HG03565 (cell line): ENCODE data around the gene PLEKHF1.
"Not testable (repeated sequence)": the region's sequence is repeated elsewhere in the genome, so short reads cannot be mapped to it uniquely, and the experiment has no call there.

Experiments used
- ATAC-seq: cut with Tn5 transposase; IDR thresholded peaks from one replicate; pipeline ENCODE4 v1.9.1; 2021; ENCODE audit warnings: mild to moderate bottlenecking, moderate library complexity; ENCODE audit not compliant: unreplicated experiment

PLEKHF1 gene

DNA sequence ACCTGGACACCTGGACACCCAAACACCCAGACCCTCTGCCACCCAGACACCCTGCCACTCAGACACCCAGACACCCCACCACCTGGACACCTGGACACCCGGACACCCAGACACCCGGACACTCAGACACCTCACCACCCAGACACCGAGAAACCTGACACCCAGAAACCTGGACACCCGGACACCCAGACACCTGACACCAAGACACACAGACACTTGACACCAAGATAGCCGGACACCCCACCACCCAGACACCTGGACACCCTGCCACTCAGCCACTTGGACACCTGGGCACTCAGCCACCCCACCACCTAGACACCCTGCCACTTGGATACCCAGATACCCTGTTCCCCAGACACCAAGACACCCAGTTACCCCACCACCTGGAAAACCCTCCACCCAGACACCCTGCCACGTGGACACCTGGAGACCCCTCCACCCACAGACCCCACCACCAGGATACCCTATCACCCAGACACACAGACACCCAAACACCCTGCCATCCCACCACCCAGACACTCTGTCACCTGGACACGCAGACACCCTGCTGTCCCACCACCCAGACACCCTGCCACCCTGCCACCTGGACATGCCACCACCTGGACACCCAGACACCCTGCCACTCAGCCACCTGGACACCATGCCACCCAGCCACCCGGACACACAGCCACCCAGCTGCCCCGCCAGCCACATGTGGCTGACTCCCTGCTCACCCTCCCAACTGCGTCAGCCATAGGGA, 32.4 kb downstream of the PLEKHF1 start:
- ATAC-seq = no peak

DNA sequence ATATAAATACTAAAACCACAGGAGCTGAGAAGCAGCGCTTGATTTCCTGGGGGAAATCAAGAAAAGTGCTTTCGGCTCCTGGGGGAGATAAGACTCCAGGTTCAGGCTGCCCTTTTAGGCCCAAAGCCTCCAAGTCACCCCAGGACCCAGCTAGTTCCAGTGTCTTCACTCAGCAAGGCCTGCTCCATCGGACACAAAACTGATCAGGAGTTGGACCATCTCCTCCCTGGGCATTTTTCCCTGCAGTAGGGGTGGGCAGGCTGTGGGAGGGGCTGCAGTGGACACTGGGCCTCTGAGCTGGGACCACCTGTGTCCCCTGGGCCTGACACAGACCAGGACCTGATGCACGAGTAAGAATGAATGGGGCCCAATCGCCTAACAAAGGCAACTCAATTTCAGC, 34.6 kb downstream of the PLEKHF1 start:
- ATAC-seq = no peak

DNA sequence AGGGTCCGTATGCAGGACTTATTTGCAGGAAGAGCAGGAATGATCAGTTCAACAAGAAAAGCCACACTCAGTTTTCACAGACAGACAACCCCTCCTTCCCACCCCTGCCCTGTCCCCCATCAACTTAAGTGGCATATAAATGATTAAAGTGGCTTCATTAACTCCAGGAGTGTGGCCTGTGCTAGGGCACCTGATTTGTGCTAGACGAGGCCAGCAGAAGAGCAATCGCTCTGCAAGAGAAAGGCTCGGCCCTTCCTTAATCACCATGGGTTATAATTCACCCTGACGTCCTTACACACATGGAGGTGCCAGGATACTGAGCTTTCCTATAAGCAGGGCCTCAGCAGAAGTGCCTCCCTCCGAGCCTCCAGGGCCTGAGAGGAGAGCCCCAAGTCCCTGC, 35.2 kb downstream of the PLEKHF1 start:
- no peak for ATAC-seq

DNA sequence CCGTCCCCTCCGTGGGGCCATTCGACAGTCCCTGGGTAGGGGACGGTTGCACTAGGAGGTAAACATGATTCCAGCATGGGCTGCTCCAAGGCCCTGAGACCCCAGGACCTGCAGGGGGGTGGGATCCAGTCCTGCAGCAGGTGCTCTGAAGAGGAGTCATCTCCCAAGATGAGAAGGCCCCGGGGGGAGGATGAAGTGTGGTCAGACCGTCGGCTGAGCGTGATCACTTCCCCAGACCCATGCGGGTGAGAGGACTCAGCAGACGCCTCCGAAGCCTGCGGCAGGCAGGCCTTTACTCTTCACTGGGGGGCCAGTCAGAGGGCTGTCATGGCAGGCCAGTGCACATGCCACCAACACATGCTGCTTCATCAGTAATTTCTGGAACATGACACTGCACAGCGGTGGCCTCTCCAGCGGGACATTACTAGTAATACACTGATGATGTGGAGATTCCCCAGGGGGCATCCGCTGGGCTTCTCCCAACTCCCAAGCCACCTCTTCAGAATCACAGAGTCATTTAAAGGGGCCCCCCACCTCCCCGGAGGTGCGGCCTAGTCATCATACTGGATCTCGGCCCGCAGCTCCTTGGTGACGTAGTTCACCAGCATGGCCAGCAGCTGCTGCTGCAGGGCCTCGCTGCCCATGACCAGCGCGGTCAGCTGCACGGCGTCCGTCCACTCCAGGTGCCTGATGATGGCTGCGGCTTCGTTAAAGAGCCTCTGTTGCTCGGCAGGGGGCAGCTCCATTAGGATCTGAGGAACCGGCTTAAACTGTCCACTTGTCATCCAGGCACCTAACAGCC, 37.1 kb downstream of the PLEKHF1 start:
- ATAC-seq = no peak

DNA sequence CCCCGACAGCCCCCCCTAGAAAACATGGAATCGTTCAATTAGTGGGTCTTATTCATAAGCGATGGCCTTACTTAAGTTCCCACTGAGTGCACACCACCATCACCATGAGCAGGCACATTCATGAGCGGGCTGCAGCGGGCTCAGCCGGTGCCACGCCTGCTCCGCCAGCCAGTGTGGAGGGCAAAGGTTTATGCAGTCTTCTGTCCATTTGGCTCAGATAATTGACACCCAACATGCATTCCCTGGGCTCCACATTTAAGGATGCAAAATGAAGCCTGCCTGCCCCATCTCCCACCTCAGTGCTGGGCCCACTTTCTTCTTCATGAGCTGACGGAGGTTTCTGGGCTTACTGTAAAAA, 37.7 kb downstream of the PLEKHF1 start:
- ATAC-seq = no peak

DNA sequence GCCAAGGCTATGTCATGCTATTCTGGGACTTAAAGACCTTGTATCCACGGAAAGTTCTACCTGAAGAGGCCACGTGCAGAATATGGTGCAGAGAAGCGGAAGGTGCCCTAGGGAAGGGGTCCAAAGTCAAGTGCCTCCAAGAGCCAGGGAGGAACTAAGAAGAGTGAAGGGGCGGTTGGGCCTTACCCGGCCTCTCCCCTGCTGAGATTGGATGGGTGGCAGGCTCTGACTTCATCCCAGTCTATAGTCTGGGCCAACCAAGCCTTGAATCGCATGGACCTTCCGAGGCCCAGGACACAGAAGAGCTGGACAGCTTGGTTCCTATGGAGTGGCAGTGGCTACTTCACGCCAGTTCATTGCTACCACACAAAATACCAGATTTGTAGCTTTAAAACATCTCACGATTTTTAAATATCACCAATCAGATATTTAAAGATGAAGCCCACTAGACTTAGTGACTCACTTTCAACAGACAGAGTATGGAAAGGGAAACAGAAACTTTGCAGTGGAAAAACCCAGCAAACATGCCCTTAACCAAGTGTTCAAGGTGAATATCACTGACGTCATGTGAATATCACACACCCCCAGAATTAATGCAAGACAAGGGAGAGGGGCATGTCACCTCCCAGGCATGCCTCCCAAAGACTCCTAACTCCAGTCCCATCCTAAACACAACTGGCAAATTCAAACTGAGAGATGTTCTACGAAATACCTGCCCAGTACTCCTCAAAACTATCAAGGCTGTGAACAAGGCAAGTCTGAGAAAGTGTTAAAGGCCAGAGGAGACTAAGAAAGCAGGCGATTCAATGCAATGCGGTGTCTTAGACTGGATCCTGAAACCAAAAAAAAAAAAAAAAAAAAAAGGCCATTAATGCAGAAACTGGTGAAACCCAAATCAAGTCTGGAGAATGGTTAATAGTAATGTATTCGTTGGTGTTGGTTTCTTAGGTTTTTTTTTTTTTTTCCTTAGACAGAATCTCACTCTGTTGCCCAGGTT, 39.6 kb downstream of the PLEKHF1 start:
- ATAC-seq = peak; percentile 65

DNA sequence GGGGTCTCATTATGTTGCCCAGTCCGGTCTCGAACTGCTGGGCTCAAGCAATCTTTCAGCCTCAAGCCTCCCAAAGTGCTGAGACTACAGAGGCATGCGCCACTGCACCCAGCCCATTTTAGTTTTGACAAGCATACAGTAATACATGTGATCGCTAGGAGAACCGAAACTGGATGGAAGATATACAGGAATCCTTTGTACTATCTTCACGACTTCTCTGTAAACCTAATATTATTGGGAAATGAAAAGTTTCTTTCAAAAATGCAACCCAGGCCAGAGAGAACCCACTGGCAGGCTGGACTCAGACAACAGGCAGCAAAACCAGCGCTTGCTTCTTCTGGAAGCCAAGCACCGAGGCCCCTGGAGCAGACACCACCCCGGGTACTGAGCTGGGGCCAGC, 40.4 kb downstream of the PLEKHF1 start:
- ATAC-seq = no peak

DNA sequence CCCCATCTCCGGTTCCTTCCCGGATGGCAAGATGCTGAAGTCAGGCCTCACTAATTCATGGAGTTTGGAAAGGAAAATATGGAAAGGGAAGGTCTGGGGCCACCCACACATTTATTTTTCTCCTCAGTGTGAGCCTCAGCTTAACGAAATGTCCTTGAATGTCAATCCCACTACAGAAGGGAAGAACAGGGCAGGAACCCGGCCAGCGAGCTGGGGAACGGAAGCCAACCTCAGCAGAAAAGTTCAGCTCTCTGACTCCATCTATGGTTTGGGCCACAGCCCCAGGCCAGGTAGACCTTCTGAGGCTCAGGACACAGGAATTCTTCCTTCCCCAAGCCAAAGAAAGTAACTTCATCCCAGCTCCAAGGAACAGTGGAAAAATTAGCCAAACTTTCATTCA, 41.4 kb downstream of the PLEKHF1 start:
- ATAC-seq = no peak

DNA sequence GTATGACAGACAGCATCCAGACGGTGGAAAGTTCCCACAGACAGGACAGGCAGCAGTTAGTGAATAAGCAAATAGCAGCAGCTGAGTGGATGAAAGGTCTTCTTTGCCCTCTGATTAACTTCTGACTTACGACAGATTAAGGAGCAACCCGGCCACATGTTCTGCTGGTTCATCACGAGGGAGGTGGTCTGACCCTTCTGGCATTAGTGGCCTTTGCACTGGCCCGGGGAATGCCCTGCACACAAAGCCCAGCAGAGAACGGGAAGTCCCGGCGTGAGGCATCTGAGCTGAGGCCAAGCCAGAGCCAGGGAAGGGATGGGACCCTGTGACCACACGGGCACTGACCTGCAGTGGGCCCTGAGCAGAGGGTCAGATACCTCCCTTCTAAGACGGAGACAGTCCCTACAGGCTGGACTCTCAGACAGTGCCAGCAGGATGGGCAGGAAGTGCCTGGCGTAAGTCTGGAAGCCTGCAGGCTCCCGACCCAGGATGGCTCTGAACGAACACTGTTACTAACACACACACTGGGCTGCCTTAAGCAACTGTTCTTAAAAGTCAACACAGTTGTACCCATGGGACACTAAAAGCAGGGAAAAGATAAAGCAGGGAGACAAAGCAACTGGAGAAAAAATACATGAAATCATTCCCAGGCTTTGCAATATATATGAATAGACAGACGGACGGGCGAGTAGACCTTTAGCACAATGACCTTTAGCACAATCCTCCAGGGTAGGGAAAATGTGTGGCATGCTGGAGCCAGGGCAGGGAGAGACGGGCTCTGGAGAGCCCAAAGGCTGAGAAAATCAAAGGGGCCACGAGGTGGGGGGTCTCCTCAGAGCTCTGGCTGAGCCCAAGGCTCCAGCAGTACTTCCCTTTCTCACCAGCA, 43.5 kb downstream of the PLEKHF1 start:
- no peak for ATAC-seq

DNA sequence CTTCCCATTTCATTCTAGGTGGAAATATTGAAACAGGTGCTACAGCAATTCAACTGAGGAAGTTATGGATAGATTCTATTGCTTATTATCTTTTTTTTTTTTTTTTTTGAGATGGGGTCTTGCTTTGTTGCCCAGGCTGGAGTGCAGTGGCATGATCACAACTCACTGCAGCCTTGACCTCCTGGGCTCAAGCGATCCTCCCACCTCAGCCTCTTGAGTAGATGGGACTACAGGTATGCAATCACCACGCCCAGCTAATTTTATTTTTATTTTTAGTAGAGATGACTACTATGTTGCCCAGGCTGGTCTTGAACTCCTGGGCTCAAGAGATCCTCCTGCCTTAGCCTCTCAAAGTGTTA, 44.2 kb downstream of the PLEKHF1 start:
- ATAC-seq = not testable (repeated sequence)

DNA sequence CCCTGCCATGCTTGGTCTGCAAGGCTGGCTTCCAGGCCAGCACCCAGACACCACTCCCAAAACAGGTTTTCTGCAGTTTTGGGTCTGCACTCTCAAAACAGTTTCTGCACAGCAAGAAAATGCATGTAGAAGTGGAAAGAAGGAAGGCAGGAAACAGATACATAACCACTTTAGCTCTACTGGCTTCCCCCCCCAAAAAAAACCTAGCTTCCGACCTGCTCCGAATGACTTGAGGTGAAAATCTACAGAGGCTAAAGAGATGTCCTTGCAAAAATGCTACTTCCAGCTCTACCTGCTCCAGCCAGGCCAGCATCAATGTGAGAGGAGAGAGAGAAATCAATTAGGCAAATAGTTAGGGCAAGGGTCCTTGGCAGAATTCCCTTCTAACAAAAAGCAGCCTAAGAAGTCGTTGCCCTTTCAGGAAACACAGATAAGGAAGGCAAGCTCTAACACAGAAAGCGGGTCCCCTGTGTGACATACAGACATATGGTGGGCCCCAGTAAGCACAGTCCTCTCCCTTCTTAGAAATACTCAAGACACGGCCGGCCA, 46.4 kb downstream of the PLEKHF1 start:
- ATAC-seq = no peak

DNA sequence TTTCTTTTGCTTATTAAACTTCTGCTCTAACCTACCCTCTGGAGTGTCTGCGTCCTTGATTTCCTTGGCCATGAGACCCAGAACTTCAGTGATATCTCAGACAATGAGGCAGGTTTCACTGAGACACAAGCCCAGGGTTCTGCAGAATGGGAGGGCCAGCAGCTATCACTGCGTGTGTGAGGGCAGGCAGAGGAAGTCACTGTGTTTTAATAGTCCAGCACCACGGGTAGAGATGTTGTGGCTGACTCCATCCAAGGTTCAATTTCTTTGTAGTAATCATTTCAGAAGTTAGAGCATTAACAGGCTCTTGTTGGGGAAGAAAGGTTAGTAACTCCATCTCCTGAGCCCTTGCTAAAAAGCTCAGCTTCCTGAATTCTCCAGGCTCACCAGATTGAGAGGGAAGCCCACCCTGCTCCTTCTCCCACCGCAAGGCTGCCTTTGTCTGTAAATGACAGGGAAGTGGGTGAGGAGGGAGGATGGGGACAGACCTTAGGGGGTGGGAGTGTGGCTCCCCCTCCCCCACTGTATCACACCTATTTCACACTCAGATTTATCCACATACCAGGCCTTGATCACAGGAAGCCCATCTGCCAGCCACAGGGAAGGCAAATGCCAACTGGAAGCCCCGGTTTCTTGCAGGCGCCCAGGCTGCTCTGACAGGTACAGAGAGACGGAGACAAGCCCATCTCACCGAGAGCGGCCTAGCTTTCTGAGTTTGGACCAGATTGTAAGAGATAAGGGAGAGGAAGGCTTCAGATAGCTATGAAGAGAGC, 47.7 kb downstream of the PLEKHF1 start:
- ATAC-seq = no peak

DNA sequence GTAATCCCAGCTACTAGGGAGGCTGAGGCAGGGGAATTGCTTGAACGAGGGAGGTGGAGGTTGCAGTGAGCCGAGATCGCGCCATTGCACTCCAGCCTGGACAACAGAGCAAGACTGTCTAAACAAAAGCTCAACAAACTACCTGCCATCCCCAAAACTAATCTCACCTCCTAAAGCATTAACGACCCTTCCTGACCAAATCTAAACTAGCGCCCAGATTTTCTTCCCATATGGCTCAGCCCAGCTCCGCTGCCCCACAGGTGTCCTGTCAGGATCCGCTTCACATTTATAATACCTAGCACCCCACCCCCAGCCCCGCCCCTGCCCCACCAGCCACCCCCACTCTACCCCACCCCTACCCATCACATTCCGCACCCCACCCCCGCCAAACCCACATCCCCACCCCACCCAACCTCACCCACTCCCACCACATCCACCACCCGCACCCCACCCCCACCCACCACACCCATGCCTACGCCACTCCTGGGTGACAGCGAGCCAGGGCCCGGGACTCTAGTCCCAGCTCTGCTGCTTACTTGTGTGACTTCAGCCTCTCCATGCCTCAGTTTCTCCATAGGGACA, 49.2 kb downstream of the PLEKHF1 start:
- ATAC-seq = no peak

DNA sequence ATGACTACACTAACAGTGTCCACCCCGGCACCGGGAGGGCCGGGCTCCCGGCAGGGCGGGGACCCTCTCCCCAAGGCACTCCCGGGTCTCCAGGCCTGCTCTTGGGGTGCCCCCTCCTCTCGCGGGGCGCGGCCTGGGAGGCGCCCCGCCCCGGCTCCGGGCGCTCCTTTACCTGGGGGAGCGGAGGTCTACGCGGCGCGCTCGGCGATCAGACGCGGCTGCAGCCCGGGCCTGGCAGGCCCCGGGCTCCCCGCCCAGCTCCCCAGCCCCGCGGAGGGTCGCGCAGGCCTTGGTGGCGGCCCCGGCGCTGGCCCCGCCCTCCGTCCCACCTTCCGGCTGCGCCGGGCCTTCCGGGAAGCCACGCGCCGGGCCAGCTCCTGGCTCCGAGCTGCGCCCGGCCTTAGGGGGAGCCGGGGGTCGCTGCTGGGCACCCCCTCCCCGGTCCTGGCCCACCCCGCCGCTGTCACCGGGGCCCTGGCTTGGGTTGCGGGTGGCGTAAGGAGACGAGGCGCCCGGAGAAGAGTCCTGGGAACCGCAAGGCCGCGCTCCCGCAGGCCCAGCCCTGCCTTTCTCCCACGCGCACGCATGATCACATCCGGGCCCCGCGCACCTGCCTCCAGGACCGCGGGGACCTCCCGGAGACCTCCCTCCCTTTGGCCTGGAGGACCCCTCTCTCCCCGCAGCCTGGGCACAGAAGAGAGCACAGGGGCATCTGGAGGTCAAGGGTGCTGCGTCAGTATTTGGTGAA, 49.9 kb downstream of the PLEKHF1 start, which contains the start of gene C19orf12:
TSS of gene C19orf12 (minus strand) at position 309 of the 748 bp plus-strand sequence. CDS start 6,848 bp downstream, outside the sequence.
- ATAC-seq = peak; percentile 51

DNA sequence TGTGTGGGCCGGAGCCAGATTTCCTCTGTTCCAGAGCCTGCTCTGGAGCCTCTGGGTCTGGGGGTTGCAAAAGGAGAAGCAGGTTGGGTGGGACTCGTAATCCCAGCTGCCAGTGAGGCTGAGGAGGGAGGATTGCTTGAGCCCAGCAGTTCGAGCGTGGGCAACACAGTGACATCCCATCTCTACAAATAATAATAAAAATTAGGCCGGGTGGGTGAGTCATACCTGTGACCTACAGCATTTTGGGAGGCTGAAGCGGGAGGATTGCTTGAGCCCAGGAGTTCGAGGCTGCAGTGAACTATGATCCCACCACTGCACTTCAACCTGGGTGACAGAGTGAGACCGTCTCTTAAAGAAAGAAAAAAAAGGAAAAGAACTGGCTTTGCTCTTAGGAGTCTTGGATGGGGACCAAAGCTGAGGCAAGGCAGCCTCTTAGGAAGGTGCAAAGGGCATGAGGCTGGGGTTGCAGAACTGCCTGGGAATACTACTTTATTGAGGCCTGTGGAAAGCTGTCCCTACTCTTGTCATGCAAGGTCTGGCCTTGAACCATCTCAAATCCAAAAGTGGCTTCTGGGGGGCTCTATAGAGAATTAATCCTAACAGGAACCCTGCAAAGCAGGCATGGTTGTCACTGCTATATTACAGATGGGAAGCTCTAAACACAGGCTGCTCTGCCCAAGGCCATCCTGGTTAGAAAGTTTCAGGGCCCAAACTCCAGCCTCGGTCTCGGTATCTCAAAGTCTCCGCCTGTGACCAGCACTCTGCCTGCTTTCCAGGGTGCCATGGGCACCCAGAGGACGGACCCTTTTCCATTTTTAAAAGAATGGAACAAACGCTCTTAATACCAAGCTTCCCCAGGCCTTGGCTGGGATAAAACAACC, 50.7 kb downstream of the PLEKHF1 start:
- ATAC-seq = no peak

DNA sequence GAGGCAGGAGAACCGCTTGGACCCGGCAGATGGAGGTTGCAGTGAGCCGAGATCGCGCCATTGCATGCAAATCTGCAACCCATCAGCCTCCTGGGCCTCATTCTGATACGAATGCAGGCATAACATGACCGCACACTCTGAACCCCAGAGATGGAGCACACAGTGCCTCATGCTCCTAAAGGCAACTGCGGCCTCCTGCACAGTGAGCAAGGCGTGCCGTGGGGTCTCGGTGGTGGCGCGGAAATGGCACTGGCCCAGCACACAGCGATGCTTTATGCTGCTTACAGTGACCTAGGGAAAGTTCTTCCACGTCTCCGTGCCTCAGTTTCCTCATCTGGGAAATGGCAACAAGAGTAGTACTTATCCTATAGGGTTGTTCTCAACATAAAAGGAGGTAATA, 51.8 kb downstream of the PLEKHF1 start:
- no peak for ATAC-seq

DNA sequence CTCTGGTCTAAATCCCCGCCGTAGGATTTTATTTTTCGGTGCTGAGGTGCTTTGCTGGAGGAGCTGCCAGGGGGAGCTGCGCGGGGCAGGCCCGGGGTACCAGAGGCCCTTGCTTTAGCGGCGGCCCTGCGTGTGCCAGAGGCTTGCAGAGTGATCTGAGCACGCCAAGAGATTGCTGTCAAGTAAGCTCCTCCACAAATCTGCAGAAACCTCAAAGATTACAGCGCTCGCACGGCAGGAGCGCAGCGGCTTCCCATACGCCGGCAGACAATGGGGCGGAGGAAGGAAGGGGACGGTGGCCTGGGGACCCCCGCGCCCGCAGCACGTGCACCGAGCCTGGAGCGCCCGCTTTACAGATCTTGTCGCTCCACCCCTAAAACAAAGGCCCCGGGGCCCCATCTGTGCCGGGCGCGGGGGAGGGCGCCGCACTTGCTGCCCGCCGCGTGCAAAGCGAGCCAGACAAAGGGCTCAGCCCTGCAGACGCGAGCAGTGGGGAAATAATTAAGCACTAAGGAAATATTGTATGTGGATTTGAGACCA, 58.9 kb downstream of the PLEKHF1 start:
- no peak for ATAC-seq
